SK-N-SH treated with all-trans-retinoic acid at 6 μM for 48 hours (cell line): ENCODE data around the gene SLC25A29.
"Not testable (repeated sequence)": the region's sequence is repeated elsewhere in the genome, so short reads cannot be mapped to it uniquely, and the experiment has no call there.

Experiments
- ATAC-seq: fragments of 200-7000 bp; cut with Tn5 transposase; 3 replicates; pipeline ENCODE4 v1.9.1; 2020; ENCODE audit warnings: mild to moderate bottlenecking, moderate library complexity
- CREB5 ChIP-seq: fragments of 250-450 bp; sonication (Bioruptor Pico); IDR thresholded peaks from 2 replicates; pipeline ENCODE4 v1.5.1; 2020; ENCODE audit warnings: low read depth, mild to moderate bottlenecking, moderate library complexity
- CSDC2 ChIP-seq: fragments of 250-450 bp; sonication (Bioruptor Pico); IDR thresholded peaks from 2 replicates; pipeline ENCODE4 v1.5.0; 2020; ENCODE audit warnings: mild to moderate bottlenecking, moderate library complexity
- ISL1 ChIP-seq: fragments of 250-450 bp; sonication (Bioruptor Pico); IDR thresholded peaks from 2 replicates; pipeline ENCODE4 v2.1.2; 2022; ENCODE audit warnings: mild to moderate bottlenecking, moderate library complexity
- PATZ1 ChIP-seq: fragments of 250-450 bp; sonication (Bioruptor Pico); IDR thresholded peaks from 2 replicates; pipeline ENCODE4 v1.8.0; 2020; ENCODE audit warnings: mild to moderate bottlenecking, moderate library complexity, borderline replicate concordance
- RARB ChIP-seq: fragments of 250-450 bp; sonication (Bioruptor Pico); IDR thresholded peaks from 2 replicates; pipeline ENCODE4 v1.8.0; 2021; ENCODE audit warnings: mild to moderate bottlenecking, moderate library complexity
- SNAI2 ChIP-seq: fragments of 250-450 bp; sonication (Bioruptor Pico); IDR thresholded peaks from 2 replicates; pipeline ENCODE4 v1.5.0; 2020; ENCODE audit warnings: mild to moderate bottlenecking, moderate library complexity
- TCF4 ChIP-seq: fragments of 250-450 bp; sonication (Bioruptor Pico); IDR thresholded peaks from 2 replicates; pipeline ENCODE4 v1.8.0; 2021; ENCODE audit warnings: mild to moderate bottlenecking, moderate library complexity, borderline replicate concordance
- TOX ChIP-seq: fragments of 250-450 bp; sonication (Bioruptor Pico); IDR thresholded peaks from 2 replicates; pipeline ENCODE4 v1.8.0; 2021; ENCODE audit warnings: mild to moderate bottlenecking, moderate library complexity, borderline replicate concordance
- ZC3H10 ChIP-seq: fragments of 250-450 bp; sonication (Bioruptor Pico); IDR thresholded peaks from 2 replicates; pipeline ENCODE4 v1.5.1; 2021; ENCODE audit warnings: mild to moderate bottlenecking, moderate library complexity
- ZFP3 ChIP-seq: fragments of 250-450 bp; sonication (Bioruptor Pico); IDR thresholded peaks from 2 replicates; pipeline ENCODE4 v1.5.0; 2020; ENCODE audit warnings: mild to moderate bottlenecking, moderate library complexity
- ZFP30 ChIP-seq: fragments of 450-650 bp; formaldehyde crosslinking; IDR thresholded peaks from 2 replicates; pipeline ENCODE4 v1.5.0; 2022; ENCODE audit warnings: mild to moderate bottlenecking, moderate library complexity
- ZNF565 ChIP-seq: fragments of 450-650 bp; formaldehyde crosslinking; conservative IDR thresholded peaks from 2 replicates; pipeline ENCODE4 v1.5.0; 2020; ENCODE audit warnings: low read depth, mild to moderate bottlenecking, moderate library complexity
- ZNF70 ChIP-seq: fragments of 450-650 bp; formaldehyde crosslinking; IDR thresholded peaks from 2 replicates; pipeline ENCODE4 v1.5.0; 2020; ENCODE audit warnings: mild to moderate bottlenecking, moderate library complexity
- ZNF8 ChIP-seq: fragments of 450-650 bp; formaldehyde crosslinking; IDR thresholded peaks from 2 replicates; pipeline ENCODE4 v1.5.0; 2020; ENCODE audit warnings: mild to moderate bottlenecking, moderate library complexity
- TF ChIP-seq, protein P1 (sequence below): fragments of 250-450 bp; sonication (Bioruptor Pico); IDR thresholded peaks from 2 replicates; pipeline ENCODE4 v1.5.0; 2020; ENCODE audit warnings: mild to moderate bottlenecking, moderate library complexity
- TF ChIP-seq, protein P2 (sequence below): fragments of 250-450 bp; sonication (Bioruptor Pico); IDR thresholded peaks from 2 replicates; pipeline ENCODE4 v1.8.0; 2021; ENCODE audit warnings: low read depth, mild to moderate bottlenecking, moderate library complexity, borderline replicate concordance

The SLC25A29 gene

GRCh38 chr14:100313464-100314230, 7.4 kb upstream of the SLC25A29 start (continued):
- TF ChIP-seq, protein P1, sequence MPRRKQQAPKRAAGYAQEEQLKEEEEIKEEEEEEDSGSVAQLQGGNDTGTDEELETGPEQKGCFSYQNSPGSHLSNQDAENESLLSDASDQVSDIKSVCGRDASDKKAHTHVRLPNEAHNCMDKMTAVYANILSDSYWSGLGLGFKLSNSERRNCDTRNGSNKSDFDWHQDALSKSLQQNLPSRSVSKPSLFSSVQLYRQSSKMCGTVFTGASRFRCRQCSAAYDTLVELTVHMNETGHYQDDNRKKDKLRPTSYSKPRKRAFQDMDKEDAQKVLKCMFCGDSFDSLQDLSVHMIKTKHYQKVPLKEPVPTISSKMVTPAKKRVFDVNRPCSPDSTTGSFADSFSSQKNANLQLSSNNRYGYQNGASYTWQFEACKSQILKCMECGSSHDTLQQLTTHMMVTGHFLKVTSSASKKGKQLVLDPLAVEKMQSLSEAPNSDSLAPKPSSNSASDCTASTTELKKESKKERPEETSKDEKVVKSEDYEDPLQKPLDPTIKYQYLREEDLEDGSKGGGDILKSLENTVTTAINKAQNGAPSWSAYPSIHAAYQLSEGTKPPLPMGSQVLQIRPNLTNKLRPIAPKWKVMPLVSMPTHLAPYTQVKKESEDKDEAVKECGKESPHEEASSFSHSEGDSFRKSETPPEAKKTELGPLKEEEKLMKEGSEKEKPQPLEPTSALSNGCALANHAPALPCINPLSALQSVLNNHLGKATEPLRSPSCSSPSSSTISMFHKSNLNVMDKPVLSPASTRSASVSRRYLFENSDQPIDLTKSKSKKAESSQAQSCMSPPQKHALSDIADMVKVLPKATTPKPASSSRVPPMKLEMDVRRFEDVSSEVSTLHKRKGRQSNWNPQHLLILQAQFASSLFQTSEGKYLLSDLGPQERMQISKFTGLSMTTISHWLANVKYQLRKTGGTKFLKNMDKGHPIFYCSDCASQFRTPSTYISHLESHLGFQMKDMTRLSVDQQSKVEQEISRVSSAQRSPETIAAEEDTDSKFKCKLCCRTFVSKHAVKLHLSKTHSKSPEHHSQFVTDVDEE (CRISPR knock-in tag) = no peak

- no peak for TF ChIP-seq ZC3H10 (CRISPR knock-in tag)
- TF ChIP-seq TCF4 (CRISPR knock-in tag) = no peak
- ATAC-seq = no peak
Measured at GRCh38 chr14:100312877-100313400, 6.7 kb upstream of the SLC25A29 start.

- not testable (repeated sequence) for ATAC-seq
Measured at GRCh38 chr14:100312110-100312876, 6.0 kb upstream of the SLC25A29 start.

DNA sequence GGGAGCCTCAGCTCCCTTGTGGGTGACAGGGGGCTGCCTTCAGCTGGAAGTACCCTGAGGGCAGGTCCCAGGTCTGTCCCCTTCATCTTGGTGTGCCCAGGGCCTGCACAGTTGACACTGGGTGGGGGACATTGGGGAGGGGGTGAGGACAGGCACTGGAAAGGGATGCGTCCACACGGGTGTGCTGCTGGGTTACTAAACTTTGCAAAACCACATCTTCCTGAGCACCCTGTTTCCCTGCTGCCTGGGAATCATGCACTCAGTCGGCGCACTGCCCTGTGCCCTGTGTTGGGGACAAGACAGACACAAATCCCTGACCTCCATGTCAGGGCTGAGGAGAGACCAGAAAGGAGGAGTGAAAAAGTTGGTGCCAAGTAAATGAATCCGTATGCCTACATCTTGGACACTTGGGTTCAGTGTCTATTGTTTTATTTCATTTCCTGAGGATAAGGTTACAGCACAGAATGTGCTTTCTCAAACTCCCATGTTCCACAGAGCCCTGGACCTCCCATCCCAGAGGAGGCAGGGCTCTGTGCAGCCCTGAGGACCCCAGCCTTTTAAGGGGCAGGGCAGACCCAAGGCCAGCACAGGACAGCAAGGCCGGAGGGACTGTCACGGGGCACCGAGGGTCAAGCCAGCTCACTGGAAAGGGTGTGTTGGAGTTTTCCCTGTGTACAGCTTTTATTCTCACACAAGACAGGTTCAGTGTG, 2.9 kb upstream of the SLC25A29 start:
- TF ChIP-seq, protein P1 (CRISPR knock-in tag) = no peak
- no peak for TF ChIP-seq ZFP3 (CRISPR knock-in tag)
- no peak for TF ChIP-seq ZFP30 (CRISPR knock-in tag)
- no peak for TF ChIP-seq ZNF70 (CRISPR knock-in tag)
- no peak for TF ChIP-seq SNAI2 (CRISPR knock-in tag)
- no peak for TF ChIP-seq ISL1 (CRISPR knock-in tag)
- TF ChIP-seq PATZ1 (CRISPR knock-in tag) = no peak
- TF ChIP-seq RARB (CRISPR knock-in tag) = no peak
- no peak for TF ChIP-seq TOX (CRISPR knock-in tag)
- TF ChIP-seq ZNF565 (CRISPR knock-in tag) = no peak
- TF ChIP-seq, protein P2, sequence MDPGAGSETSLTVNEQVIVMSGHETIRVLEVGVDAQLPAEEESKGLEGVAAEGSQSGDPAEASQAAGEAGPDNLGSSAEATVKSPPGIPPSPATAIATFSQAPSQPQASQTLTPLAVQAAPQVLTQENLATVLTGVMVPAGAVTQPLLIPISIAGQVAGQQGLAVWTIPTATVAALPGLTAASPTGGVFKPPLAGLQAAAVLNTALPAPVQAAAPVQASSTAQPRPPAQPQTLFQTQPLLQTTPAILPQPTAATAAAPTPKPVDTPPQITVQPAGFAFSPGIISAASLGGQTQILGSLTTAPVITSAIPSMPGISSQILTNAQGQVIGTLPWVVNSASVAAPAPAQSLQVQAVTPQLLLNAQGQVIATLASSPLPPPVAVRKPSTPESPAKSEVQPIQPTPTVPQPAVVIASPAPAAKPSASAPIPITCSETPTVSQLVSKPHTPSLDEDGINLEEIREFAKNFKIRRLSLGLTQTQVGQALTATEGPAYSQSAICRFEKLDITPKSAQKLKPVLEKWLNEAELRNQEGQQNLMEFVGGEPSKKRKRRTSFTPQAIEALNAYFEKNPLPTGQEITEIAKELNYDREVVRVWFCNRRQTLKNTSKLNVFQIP (CRISPR knock-in tag) = no peak
- TF ChIP-seq ZNF8 (CRISPR knock-in tag) = no peak
- no peak for TF ChIP-seq CSDC2 (CRISPR knock-in tag)
- TF ChIP-seq CREB5 (CRISPR knock-in tag) = no peak
- no peak for ATAC-seq

- not testable (repeated sequence) for ATAC-seq
Measured at GRCh38 chr14:100308427-100308792, 2.2 kb upstream of the SLC25A29 start.
